ENCODE measurements around the gene P2RY2. TPM values are rescaled to one million over a fixed set of nuclear protein-coding genes. Genes with fewer than 3 reads are reported as not detected.

Gene P2RY2
- polyA plus RNA-seq, 1 of the 3 experiments (the other 2 are of a cell fraction): 0.12 TPM

- no peak for TF ChIP-seq USF2 (IDR thresholded peaks at IDR 0.05; ENCODE audit: borderline replicate concordance, low read depth, low read length)
- TF ChIP-seq, protein P1, sequence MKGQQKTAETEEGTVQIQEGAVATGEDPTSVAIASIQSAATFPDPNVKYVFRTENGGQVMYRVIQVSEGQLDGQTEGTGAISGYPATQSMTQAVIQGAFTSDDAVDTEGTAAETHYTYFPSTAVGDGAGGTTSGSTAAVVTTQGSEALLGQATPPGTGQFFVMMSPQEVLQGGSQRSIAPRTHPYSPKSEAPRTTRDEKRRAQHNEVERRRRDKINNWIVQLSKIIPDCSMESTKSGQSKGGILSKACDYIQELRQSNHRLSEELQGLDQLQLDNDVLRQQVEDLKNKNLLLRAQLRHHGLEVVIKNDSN (IDR thresholded peaks at IDR 0.05; ENCODE audit: borderline replicate concordance, low read depth): no peak
- no peak for TF ChIP-seq POLR2AphosphoS5 (IDR thresholded peaks at IDR 0.05; ENCODE audit: low read depth, low read length)
- TF ChIP-seq TAF1 (IDR thresholded peaks at IDR 0.05; ENCODE audit: borderline replicate concordance, low read depth, low read length): no peak
- no peak for TF ChIP-seq RXRA (IDR thresholded peaks at IDR 0.05; ENCODE audit: borderline replicate concordance, low read depth)
Observed at GRCh38 chr11:73218830-73219215, 742 bp downstream of the P2RY2 start (continued).

GRCh38 chr11:73219396-73220285, 1.6 kb downstream of the P2RY2 start:
- Histone ChIP-seq H3K9me3 (no peaks in the 10 kb centered on the region), H3K27me3 (ENCODE audit: insufficient read depth) (peaks cover 8% of the 10 kb centered on the region), H3K27ac (ENCODE audit: low read depth in 2 of 2, low read length in 1 of 2) (no peak overlapping the region), H2AFZ (ENCODE audit: low read depth) (no peak overlapping the region), H3K9ac (no peak overlapping the region), H3K4me3 (ENCODE audit: low read depth in 2 of 2, low read length in 1 of 2) (no peak overlapping the region), H3K36me3 (replicated peaks in 1 of 2; ENCODE audit: control insufficient read depth in 1 of 2, insufficient read depth in 2 of 2, low read length in 1 of 2) (no peaks in the 10 kb centered on the region), H3K4me1 (ENCODE audit: control insufficient read depth in 1 of 2, insufficient read depth in 2 of 2, low read depth in 1 of 2, low read length in 1 of 2) (peaks cover 0 to 4% of the 10 kb centered on the region in 2 experiments; a peak in 1 of 4 replicates), H4K20me1 (ENCODE audit: insufficient read depth) (no peaks in the 10 kb centered on the region), H3K9me2 (no peaks in the 10 kb centered on the region), H3K79me2 (ENCODE audit: insufficient read depth) (no peaks in the 10 kb centered on the region), H3K4me2 (no peak overlapping the region), H3F3A (replicated peaks; ENCODE audit: insufficient read depth) (no peaks in the 10 kb centered on the region)
- ChIA-PET CTCF (interaction anchor here (0.8 to 3.3 kb wide), 7 partner anchors 12 to 425 kb away, joined by 3 to 15 read pairs (median 4); partner anchors contain the start of gene STARD10), POLR2A (no interaction called here)
- no peak for TF ChIP-seq GABPA (IDR thresholded peaks at IDR 0.05; ENCODE audit: low read depth)
- no peak for TF ChIP-seq RFX5 (IDR thresholded peaks at IDR 0.05; ENCODE audit: low read length)
- TF ChIP-seq EZH2phosphoT487 (IDR thresholded peaks at IDR 0.05; ENCODE audit: borderline replicate concordance, low read depth): no peak
- no peak for TF ChIP-seq POLR2AphosphoS5 (IDR thresholded peaks at IDR 0.05; ENCODE audit: low read depth, low read length)
- TF ChIP-seq USF2 (IDR thresholded peaks at IDR 0.05; ENCODE audit: borderline replicate concordance, low read depth, low read length): no peak
- no peak for TF ChIP-seq NRF1 (IDR thresholded peaks at IDR 0.05; ENCODE audit: low read depth, low read length)
- TF ChIP-seq, protein P2, sequence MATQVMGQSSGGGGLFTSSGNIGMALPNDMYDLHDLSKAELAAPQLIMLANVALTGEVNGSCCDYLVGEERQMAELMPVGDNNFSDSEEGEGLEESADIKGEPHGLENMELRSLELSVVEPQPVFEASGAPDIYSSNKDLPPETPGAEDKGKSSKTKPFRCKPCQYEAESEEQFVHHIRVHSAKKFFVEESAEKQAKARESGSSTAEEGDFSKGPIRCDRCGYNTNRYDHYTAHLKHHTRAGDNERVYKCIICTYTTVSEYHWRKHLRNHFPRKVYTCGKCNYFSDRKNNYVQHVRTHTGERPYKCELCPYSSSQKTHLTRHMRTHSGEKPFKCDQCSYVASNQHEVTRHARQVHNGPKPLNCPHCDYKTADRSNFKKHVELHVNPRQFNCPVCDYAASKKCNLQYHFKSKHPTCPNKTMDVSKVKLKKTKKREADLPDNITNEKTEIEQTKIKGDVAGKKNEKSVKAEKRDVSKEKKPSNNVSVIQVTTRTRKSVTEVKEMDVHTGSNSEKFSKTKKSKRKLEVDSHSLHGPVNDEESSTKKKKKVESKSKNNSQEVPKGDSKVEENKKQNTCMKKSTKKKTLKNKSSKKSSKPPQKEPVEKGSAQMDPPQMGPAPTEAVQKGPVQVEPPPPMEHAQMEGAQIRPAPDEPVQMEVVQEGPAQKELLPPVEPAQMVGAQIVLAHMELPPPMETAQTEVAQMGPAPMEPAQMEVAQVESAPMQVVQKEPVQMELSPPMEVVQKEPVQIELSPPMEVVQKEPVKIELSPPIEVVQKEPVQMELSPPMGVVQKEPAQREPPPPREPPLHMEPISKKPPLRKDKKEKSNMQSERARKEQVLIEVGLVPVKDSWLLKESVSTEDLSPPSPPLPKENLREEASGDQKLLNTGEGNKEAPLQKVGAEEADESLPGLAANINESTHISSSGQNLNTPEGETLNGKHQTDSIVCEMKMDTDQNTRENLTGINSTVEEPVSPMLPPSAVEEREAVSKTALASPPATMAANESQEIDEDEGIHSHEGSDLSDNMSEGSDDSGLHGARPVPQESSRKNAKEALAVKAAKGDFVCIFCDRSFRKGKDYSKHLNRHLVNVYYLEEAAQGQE (IDR thresholded peaks at IDR 0.05; ENCODE audit: low read depth, low read length): no peak
- no peak for DNase-seq
- 90% methylated on average over 5 of the region's 6 CpGs for WGBS (ENCODE audit: low lambda C conversion rate)
